Stomach (tissue), 4 donors: ENCODE measurements around the gene MAP3K14.

ENCODE experiments used
- POLR2A ChIP-seq, 4 donors: fragments of 450-650 bp; IDR thresholded peaks; one replicate each; pipeline ENCODE4 v1.6.1; 2016; ENCODE audit warnings: antibody characterized with exemption in 4 of 4, control low read depth in 2 of 4, mild to moderate bottlenecking in 1 of 4, moderate library complexity in 1 of 4
- POLR2AphosphoS5 ChIP-seq, 3 donors: sonication (generic); formaldehyde crosslinking; IDR thresholded peaks; one replicate each; pipeline ENCODE4 v1.6.1; 2016; ENCODE audit warnings: antibody characterized with exemption in 3 of 3
- TF ChIP-seq, protein P1 (sequence below), 7 experiments: fragments of 450-650 bp in 4 of 7; fragments of 200-600 bp in 3 of 7; sonication (generic) in 3 of 7; IDR thresholded peaks; one replicate each; pipeline ENCODE4 v1.5.1; 2016 to 2019; ENCODE audit warnings: antibody characterized with exemption in 7 of 7, control low read depth in 2 of 7, mild to moderate bottlenecking in 1 of 7

GRCh38 chr17:45333702-45334092 is 16.9 kb upstream of the MAP3K14 start:
- TF ChIP-seq, protein P1, sequence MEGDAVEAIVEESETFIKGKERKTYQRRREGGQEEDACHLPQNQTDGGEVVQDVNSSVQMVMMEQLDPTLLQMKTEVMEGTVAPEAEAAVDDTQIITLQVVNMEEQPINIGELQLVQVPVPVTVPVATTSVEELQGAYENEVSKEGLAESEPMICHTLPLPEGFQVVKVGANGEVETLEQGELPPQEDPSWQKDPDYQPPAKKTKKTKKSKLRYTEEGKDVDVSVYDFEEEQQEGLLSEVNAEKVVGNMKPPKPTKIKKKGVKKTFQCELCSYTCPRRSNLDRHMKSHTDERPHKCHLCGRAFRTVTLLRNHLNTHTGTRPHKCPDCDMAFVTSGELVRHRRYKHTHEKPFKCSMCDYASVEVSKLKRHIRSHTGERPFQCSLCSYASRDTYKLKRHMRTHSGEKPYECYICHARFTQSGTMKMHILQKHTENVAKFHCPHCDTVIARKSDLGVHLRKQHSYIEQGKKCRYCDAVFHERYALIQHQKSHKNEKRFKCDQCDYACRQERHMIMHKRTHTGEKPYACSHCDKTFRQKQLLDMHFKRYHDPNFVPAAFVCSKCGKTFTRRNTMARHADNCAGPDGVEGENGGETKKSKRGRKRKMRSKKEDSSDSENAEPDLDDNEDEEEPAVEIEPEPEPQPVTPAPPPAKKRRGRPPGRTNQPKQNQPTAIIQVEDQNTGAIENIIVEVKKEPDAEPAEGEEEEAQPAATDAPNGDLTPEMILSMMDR (IDR thresholded peaks at IDR 0.05): no peak
- TF ChIP-seq POLR2A (IDR thresholded peaks at IDR 0.05) (no peak), POLR2AphosphoS5 (IDR thresholded peaks at IDR 0.05) (no peak)
